ENCODE data around the gene BCL2L14. TPM values are rescaled to one million over a fixed set of nuclear protein-coding genes. Genes with fewer than 3 reads are reported as not detected.

The BCL2L14 gene
- polyA plus RNA-seq, 1 donor (not counting 4 experiments of a cell fraction or from before 2014, with no cell fraction given), result not detected

- no peak overlapping the region for H3K9ac ChIP-seq (ENCODE audit: control insufficient read depth, extremely low read depth, insufficient read depth, low read length)
- no peaks in the 10 kb centered on the region for H3K36me3 ChIP-seq (ENCODE audit: control insufficient read depth in 2 of 2, extremely low read depth in 1 of 2, insufficient read depth in 2 of 2, low read length in 2 of 2)
- FAIRE-seq (no peak), DNase-seq (ENCODE audit: low read depth, low spot score) (no peak)
- H3K9me1 ChIP-seq (ENCODE audit: control insufficient read depth, extremely low read depth, insufficient read depth, low read length), result no peaks in the 10 kb centered on the region
- no peak overlapping the region for H3K4me2 ChIP-seq (ENCODE audit: control insufficient read depth, extremely low read depth, insufficient read depth, low read depth, low read length)
- H3K9me3 ChIP-seq (ENCODE audit: control insufficient read depth, low read depth, low read length), result no peaks in the 10 kb centered on the region
- H3K4me3 ChIP-seq (ENCODE audit: control insufficient read depth in 2 of 3, extremely low read depth in 1 of 3, insufficient read depth in 2 of 3, low read depth in 1 of 3, low read length in 3 of 3), result no peak overlapping the region
- H2AFZ ChIP-seq (ENCODE audit: control insufficient read depth, low read length), result no peak overlapping the region
- dilution Hi-C loops (cut with MboI; ENCODE audit: extremely low pct_ligation_motif_present, low sequenced_read_pairs), result no loop called here
- H3K27me3 ChIP-seq (ENCODE audit: control insufficient read depth, extremely low read depth, insufficient read depth, low read length), result peaks cover 12% of the 10 kb centered on the region
- H3K4me1 ChIP-seq (ENCODE audit: control insufficient read depth, extremely low read depth, insufficient read depth, low read length), result no peaks in the 10 kb centered on the region
- H3K27ac ChIP-seq (ENCODE audit: control insufficient read depth, insufficient read depth, low read length), result no peak overlapping the region
- H3K79me2 ChIP-seq (ENCODE audit: control insufficient read depth, insufficient read depth, low read length), result no peaks in the 10 kb centered on the region
- no peak for TF ChIP-seq CTCF (optimal IDR thresholded peaks at IDR 0.05 in 1 of 3, IDR thresholded peaks at IDR 0.05 in 1 of 3, conservative IDR thresholded peaks at IDR 0.05 in 1 of 3; ENCODE audit: extremely low read depth in 1 of 3, insufficient read depth in 2 of 3, low read length in 3 of 3)
- no peak for TF ChIP-seq EZH2 (IDR thresholded peaks at IDR 0.05; ENCODE audit: low read length)
- H4K20me1 ChIP-seq (ENCODE audit: control insufficient read depth, extremely low read depth, insufficient read depth, low read length), result no peaks in the 10 kb centered on the region
Measured at GRCh38 chr12:12072064-12072760, 1.5 kb downstream of the BCL2L14 start.

- dilution Hi-C loops (cut with MboI; ENCODE audit: extremely low pct_ligation_motif_present, low sequenced_read_pairs), result loop anchor here (25.0 kb wide), 1 partner anchor 258 kb away; no protein-coding TSS in a partner anchor
- no peaks in the 10 kb centered on the region for H3K9me1 ChIP-seq (ENCODE audit: control insufficient read depth, extremely low read depth, insufficient read depth, low read length)
- H3K79me2 ChIP-seq (ENCODE audit: control insufficient read depth, insufficient read depth, low read length), result no peaks in the 10 kb centered on the region
- no peak overlapping the region for H3K27ac ChIP-seq (ENCODE audit: control insufficient read depth, insufficient read depth, low read length)
- no peak overlapping the region for H3K4me3 ChIP-seq (ENCODE audit: control insufficient read depth in 2 of 3, extremely low read depth in 1 of 3, insufficient read depth in 2 of 3, low read depth in 1 of 3, low read length in 3 of 3)
- FAIRE-seq (no peak), DNase-seq (ENCODE audit: low read depth, low spot score) (no peak)
- H3K36me3 ChIP-seq (ENCODE audit: control insufficient read depth in 2 of 2, extremely low read depth in 1 of 2, insufficient read depth in 2 of 2, low read length in 2 of 2), result no peaks in the 10 kb centered on the region
- no peaks in the 10 kb centered on the region for H4K20me1 ChIP-seq (ENCODE audit: control insufficient read depth, extremely low read depth, insufficient read depth, low read length)
- no peak overlapping the region for H3K4me2 ChIP-seq (ENCODE audit: control insufficient read depth, extremely low read depth, insufficient read depth, low read depth, low read length)
- TF ChIP-seq EZH2 (IDR thresholded peaks at IDR 0.05; ENCODE audit: low read length) (no peak), CTCF (optimal IDR thresholded peaks at IDR 0.05 in 1 of 3, IDR thresholded peaks at IDR 0.05 in 1 of 3, conservative IDR thresholded peaks at IDR 0.05 in 1 of 3; ENCODE audit: extremely low read depth in 1 of 3, insufficient read depth in 2 of 3, low read length in 3 of 3) (no peak)
- no peaks in the 10 kb centered on the region for H3K27me3 ChIP-seq (ENCODE audit: control insufficient read depth, extremely low read depth, insufficient read depth, low read length)
- H2AFZ ChIP-seq (ENCODE audit: control insufficient read depth, low read length), result no peak overlapping the region
- no peaks in the 10 kb centered on the region for H3K9me3 ChIP-seq (ENCODE audit: control insufficient read depth, low read depth, low read length)
- H3K9ac ChIP-seq (ENCODE audit: control insufficient read depth, extremely low read depth, insufficient read depth, low read length), result no peak overlapping the region
- no peaks in the 10 kb centered on the region for H3K4me1 ChIP-seq (ENCODE audit: control insufficient read depth, extremely low read depth, insufficient read depth, low read length)
Measured at GRCh38 chr12:12079291-12079690, 8.6 kb downstream of the BCL2L14 start.
